Endothelial cell of umbilical vein (primary cell): ENCODE data around the gene SENP7.
"Not testable (repeated sequence)": the region's sequence is repeated elsewhere in the genome, so short reads cannot be mapped to it uniquely, and the experiment has no call there.

Source experiments
- CTCF ChIP-seq, 2 donors: IDR thresholded peaks; 1 replicate in 1 of 2; 2 replicates in 1 of 2; pipeline ENCODE4 v1.5.1; 2011; ENCODE audit warnings: low read length in 2 of 2, mild to moderate bottlenecking in 2 of 2, moderate library complexity in 2 of 2, control low read depth in 1 of 2, inconsistent platforms in 1 of 2, low read depth in 1 of 2; ENCODE audit not compliant: insufficient read depth in 1 of 2; ENCODE audit errors: extremely low read depth in 1 of 2
- EZH2 ChIP-seq: IDR thresholded peaks from 2 replicates; pipeline ENCODE4 v1.6.1; 2012; ENCODE audit warnings: borderline replicate concordance, low read depth, mild to moderate bottlenecking, moderate library complexity, low read length, inconsistent platforms; ENCODE audit not compliant: severe bottlenecking
- POLR2A ChIP-seq: IDR thresholded peaks from 2 replicates; pipeline ENCODE4 v1.6.1; 2012; ENCODE audit warnings: low read depth, mild to moderate bottlenecking, control low read depth, low read length

DNA sequence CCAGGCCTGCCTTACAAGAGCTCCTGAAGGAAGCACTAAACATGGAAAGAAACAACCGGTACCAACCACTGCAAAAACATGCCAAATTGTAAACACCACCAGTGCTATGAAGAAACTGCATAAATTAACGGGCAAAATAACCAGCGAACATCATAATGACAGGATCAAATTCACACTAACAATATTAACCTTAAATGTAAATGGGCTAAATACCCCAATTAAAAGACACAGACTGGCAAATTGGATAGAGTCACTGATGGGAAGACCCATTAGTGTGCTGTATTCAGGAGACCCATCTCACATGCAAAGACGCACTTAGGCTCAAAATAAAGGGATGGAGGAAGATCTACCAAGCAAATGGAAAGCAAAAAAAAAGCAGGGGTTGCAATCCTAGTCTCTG is 44.3 kb downstream of the SENP7 start:
- not testable (repeated sequence) for TF ChIP-seq CTCF (IDR thresholded peaks at IDR 0.05; ENCODE audit: extremely low read depth in 1 of 2, insufficient read depth in 1 of 2, low read depth in 1 of 2, low read length in 2 of 2); POLR2A; EZH2
